ENCODE results near the gene SPATA31C1.
"Not testable (repeated sequence)": the region's sequence is repeated elsewhere in the genome, so short reads cannot be mapped to it uniquely, and the experiment has no call there.

SPATA31C1 gene

GRCh38 chr9:87934444-87934843 lies 16.7 kb downstream of the SPATA31C1 start:
- DNase-seq (ENCODE audit: low read depth in 2 of 3, low spot score in 2 of 3) = not testable (repeated sequence)

- DNase-seq (ENCODE audit: low read depth in 2 of 3, low spot score in 2 of 3) = not testable (repeated sequence)
Observed at GRCh38 chr9:87937352-87937751, 19.6 kb downstream of the SPATA31C1 start.

- not testable (repeated sequence) for DNase-seq (ENCODE audit: low read depth in 2 of 3, low spot score in 2 of 3)
Observed at GRCh38 chr9:87937918-87938317, 20.2 kb downstream of the SPATA31C1 start.

- not testable (repeated sequence) for DNase-seq (ENCODE audit: low read depth in 2 of 3, low spot score in 2 of 3)
Observed at GRCh38 chr9:87938336-87938735, 20.6 kb downstream of the SPATA31C1 start.

GRCh38 chr9:87939096-87939495 lies 21.3 kb downstream of the SPATA31C1 start:
- not testable (repeated sequence) for DNase-seq (ENCODE audit: low read depth in 2 of 3, low spot score in 2 of 3)

- no peak for DNase-seq (ENCODE audit: low read depth in 2 of 3, low spot score in 2 of 3)
Observed at GRCh38 chr9:87944096-87944495, 26.3 kb downstream of the SPATA31C1 start.

- DNase-seq (ENCODE audit: low read depth in 2 of 3, low spot score in 2 of 3) = no peak
Observed at GRCh38 chr9:87944682-87945081, 26.9 kb downstream of the SPATA31C1 start.

- no peak for DNase-seq (ENCODE audit: low read depth in 2 of 3, low spot score in 2 of 3)
Observed at GRCh38 chr9:87950296-87950695, 32.5 kb downstream of the SPATA31C1 start.

GRCh38 chr9:87950765-87951488 lies 33.2 kb downstream of the SPATA31C1 start:
- DNase-seq (ENCODE audit: low read depth in 2 of 3, low spot score in 2 of 3) = no peak

GRCh38 chr9:87954230-87954629 lies 36.5 kb downstream of the SPATA31C1 start:
- DNase-seq (ENCODE audit: low read depth in 2 of 3, low spot score in 2 of 3) = no peak

- DNase-seq (ENCODE audit: low read depth in 2 of 3, low spot score in 2 of 3) = no peak
Observed at GRCh38 chr9:87957839-87958238, 40.1 kb downstream of the SPATA31C1 start.

- DNase-seq (ENCODE audit: low read depth in 2 of 3, low spot score in 2 of 3) = no peak
Observed at GRCh38 chr9:87958591-87958990, 40.8 kb downstream of the SPATA31C1 start.

- DNase-seq (ENCODE audit: low read depth in 2 of 3, low spot score in 2 of 3) = no peak
Observed at GRCh38 chr9:87959916-87960581, 42.3 kb downstream of the SPATA31C1 start.

- no peak for DNase-seq (ENCODE audit: low read depth in 2 of 3, low spot score in 2 of 3)
Observed at GRCh38 chr9:87963770-87964169, 46.0 kb downstream of the SPATA31C1 start.

- no peak for DNase-seq (ENCODE audit: low read depth in 2 of 3, low spot score in 2 of 3)
Observed at GRCh38 chr9:87964826-87965225, 47.1 kb downstream of the SPATA31C1 start.

- DNase-seq (ENCODE audit: low read depth in 2 of 3, low spot score in 2 of 3) = no peak
Observed at GRCh38 chr9:87968155-87968554, 50.4 kb downstream of the SPATA31C1 start.

- no peak for DNase-seq (ENCODE audit: low read depth in 2 of 3, low spot score in 2 of 3)
Observed at GRCh38 chr9:87970602-87971001, 52.8 kb downstream of the SPATA31C1 start.

GRCh38 chr9:87973122-87973521 lies 55.4 kb downstream of the SPATA31C1 start:
- DNase-seq (ENCODE audit: low read depth in 2 of 3, low spot score in 2 of 3) = no peak

All from activated CD8-positive, alpha-beta memory T cell treated with anti-CD3 and anti-CD28 coated beads for 48 hours (primary cell).